ENCODE results near the gene LXN.

- TF ChIP-seq POLR2A (IDR thresholded peaks at IDR 0.05; ENCODE audit: low read length) (no peak), GATA1 (IDR thresholded peaks at IDR 0.05; ENCODE audit: low read depth, low read length) (no peak)
Observed at GRCh38 chr3:158685159-158685558, 12.7 kb upstream of the LXN start.
